ENCODE measurements around the gene KCNQ1OT1.
A peak's percentile ranks its signal among the peaks of the same experiment; 100 is the strongest.

DNA sequence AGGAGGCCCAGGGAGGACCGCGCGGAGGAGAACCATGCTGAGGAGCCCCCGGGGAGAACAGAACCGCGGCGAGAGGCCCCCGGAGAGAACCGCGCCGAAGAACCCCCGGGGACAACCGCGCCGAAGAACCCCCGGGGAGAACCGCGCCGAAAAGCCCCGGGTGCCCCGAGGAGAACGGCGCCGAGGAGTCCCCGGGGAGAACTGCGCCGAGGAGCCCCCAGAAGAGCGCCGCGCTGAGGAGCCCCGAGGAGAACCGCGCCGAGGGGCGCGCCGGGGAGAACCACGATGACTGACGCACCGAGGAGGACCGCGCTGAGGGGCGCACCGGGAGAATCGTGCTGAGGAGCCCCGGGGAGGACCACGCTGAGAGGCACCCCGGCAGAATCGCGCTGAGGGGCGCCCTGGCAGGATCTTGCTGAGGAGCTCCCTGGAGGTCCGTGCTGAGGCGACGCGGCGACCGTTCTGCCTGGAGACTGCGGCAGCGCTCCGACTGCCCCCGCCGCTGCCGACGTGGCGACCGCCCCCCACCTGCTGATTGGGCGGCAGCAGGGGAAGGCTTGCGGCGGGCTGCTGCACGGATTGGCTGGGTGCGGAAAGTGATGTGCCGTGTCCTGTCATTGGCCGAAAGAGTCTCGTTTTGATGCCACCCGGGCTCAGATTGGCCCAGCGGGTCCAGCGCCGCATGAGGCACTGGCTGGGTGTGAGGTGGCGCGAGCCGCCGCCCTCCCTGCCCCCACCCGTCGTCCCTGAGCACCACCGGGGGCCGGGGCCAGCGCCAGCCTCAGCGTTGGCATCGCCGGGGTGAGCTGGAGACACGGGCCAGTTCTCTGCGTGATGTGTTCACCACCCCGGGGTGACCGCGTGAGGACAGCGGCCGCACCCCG lies at the start of gene KCNQ1OT1:
- peak; percentile 91 to 92 for TF ChIP-seq POLR2A (IDR thresholded peaks at IDR 0.05)
- TF ChIP-seq, protein P1, sequence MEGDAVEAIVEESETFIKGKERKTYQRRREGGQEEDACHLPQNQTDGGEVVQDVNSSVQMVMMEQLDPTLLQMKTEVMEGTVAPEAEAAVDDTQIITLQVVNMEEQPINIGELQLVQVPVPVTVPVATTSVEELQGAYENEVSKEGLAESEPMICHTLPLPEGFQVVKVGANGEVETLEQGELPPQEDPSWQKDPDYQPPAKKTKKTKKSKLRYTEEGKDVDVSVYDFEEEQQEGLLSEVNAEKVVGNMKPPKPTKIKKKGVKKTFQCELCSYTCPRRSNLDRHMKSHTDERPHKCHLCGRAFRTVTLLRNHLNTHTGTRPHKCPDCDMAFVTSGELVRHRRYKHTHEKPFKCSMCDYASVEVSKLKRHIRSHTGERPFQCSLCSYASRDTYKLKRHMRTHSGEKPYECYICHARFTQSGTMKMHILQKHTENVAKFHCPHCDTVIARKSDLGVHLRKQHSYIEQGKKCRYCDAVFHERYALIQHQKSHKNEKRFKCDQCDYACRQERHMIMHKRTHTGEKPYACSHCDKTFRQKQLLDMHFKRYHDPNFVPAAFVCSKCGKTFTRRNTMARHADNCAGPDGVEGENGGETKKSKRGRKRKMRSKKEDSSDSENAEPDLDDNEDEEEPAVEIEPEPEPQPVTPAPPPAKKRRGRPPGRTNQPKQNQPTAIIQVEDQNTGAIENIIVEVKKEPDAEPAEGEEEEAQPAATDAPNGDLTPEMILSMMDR (IDR thresholded peaks at IDR 0.05 in 4 of 5, conservative IDR thresholded peaks at IDR 0.05 in 1 of 5) = no peak

Data from gastrocnemius medialis (tissue), 4 donors.